Endothelial cell of umbilical vein (primary cell): ENCODE results near the gene IGSF9.

Experiments
- POLR2A ChIP-seq: IDR thresholded peaks from 2 replicates; pipeline ENCODE4 v1.6.1; 2012; ENCODE audit warnings: low read depth, mild to moderate bottlenecking, control low read depth, low read length
- POLR2AphosphoS5 ChIP-seq: IDR thresholded peaks from 2 replicates; pipeline ENCODE4 v1.6.1; 2012; ENCODE audit warnings: low read depth, mild to moderate bottlenecking, control low read depth, low read length, moderate library complexity; ENCODE audit not compliant: insufficient read depth
- TF ChIP-seq, protein P1 (sequence below), 2 donors: IDR thresholded peaks; 1 replicate in 1 of 2; 2 replicates in 1 of 2; pipeline ENCODE4 v1.5.1; 2011; ENCODE audit warnings: low read length in 2 of 2, mild to moderate bottlenecking in 2 of 2, moderate library complexity in 2 of 2, control low read depth in 1 of 2, inconsistent platforms in 1 of 2, low read depth in 1 of 2; ENCODE audit not compliant: insufficient read depth in 1 of 2; ENCODE audit errors: extremely low read depth in 1 of 2

DNA sequence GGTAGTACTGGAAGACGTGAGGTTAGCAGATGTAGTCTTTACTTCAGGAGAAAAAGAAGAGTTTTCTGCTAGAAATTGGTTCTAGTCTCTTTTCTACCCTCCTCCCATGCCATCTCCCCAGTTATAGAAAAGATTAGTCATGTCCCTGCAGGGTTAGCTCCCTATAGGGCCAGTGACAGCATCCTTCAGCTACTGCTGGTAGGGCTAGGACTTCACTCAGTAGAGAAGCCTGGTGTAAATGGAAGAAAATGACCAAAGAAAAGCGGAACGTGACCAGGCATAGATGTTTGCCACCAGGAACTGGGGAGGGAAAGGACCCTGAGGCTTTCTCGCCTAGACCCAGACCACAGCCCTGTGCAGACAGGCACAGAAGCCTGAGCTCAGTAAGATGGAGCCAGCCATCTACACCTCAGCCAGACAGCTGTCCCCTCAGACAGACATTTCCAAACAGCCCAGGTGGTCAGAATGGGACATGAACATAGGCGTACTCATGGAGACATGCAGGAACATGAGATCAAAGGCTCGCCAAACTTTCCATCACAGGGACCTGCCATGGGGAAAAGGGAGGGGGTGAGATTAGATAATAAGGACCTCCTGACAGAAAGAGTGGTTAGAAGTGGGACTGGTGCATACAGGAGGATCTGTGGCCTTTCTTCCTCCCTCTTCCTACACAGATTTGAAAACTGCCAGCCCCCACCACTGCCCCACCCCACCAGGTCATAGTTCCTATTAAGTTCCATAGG lies 32.1 kb upstream of the IGSF9 start:
- TF ChIP-seq, protein P1, sequence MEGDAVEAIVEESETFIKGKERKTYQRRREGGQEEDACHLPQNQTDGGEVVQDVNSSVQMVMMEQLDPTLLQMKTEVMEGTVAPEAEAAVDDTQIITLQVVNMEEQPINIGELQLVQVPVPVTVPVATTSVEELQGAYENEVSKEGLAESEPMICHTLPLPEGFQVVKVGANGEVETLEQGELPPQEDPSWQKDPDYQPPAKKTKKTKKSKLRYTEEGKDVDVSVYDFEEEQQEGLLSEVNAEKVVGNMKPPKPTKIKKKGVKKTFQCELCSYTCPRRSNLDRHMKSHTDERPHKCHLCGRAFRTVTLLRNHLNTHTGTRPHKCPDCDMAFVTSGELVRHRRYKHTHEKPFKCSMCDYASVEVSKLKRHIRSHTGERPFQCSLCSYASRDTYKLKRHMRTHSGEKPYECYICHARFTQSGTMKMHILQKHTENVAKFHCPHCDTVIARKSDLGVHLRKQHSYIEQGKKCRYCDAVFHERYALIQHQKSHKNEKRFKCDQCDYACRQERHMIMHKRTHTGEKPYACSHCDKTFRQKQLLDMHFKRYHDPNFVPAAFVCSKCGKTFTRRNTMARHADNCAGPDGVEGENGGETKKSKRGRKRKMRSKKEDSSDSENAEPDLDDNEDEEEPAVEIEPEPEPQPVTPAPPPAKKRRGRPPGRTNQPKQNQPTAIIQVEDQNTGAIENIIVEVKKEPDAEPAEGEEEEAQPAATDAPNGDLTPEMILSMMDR (IDR thresholded peaks at IDR 0.05; ENCODE audit: extremely low read depth in 1 of 2, insufficient read depth in 1 of 2, low read depth in 1 of 2, low read length in 2 of 2), result no peak
- no peak for TF ChIP-seq POLR2AphosphoS5
- no peak for TF ChIP-seq POLR2A
